ENCODE measurements around the gene RPL14.

DNA sequence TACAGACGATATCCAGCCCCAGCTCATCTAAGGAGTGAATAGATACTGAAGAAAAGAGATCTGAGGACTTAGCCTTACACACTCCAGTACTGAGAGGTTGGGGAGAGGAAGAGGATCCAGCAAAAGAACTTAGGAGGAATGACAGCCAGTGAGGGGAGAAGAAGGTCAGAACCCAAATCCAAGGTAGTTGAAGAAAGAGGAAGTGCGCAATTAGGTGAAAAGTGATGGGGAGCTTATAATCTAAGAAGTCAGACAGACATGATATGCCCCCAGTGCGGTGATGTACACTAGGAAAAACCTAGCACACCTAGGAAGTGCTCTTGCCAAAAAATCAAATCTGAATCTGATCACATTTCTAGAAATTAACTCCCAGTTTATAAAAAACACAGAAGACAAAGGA lies 49.5 kb upstream of the RPL14 start:
- no peak for TF ChIP-seq CTCF (conservative IDR thresholded peaks at IDR 0.05; ENCODE audit: low read length)
- no peak for TF ChIP-seq EZH2phosphoT487 (IDR thresholded peaks at IDR 0.05; ENCODE audit: borderline replicate concordance, low read depth, low read length)

Measured in OCI-LY7 (cell line).